ENCODE results near the gene CCDC15. TPM values are rescaled to one million over a fixed set of nuclear protein-coding genes. Genes with fewer than 3 reads are reported as not detected.

CCDC15 gene
- total and polyA plus RNA-seq, 2 of the 13 experiments (the other 11 are each of a cell fraction or from before 2014, with no cell fraction given) = 2.2 to 4.6 TPM

- peak; percentile 40; the same call in 1 of the 2 replicates for TF ChIP-seq ARID5B (CRISPR knock-in tag; IDR thresholded peaks at IDR 0.05)
- TF ChIP-seq ERF (CRISPR knock-in tag; IDR thresholded peaks at IDR 0.05) = 0 out of 2 replicates have a peak, but pooled peaks have one; percentile 25
- TF ChIP-seq ZKSCAN1 (IDR thresholded peaks at IDR 0.05; ENCODE audit: low read length) = peak; percentile 93
Measured at GRCh38 chr11:124938206-124938765, 15.7 kb upstream of the CCDC15 start (continued).

GRCh38 chr11:124938970-124939369 lies 15.0 kb upstream of the CCDC15 start:
- no peaks in the 10 kb centered on the region; a peak in 1 of 5 replicates for H3K27me3 ChIP-seq (ENCODE audit: control insufficient read depth in 1 of 2, insufficient read depth in 2 of 2, low read length in 2 of 2)
- ChIA-PET CTCF (ENCODE audit: low intra/inter-chr PET ratio, low total read pairs) (no interaction called here), POLR2A (interaction anchor here (1.3 to 5.8 kb wide), 3 partner anchors 13 to 173 kb away, joined by 3 to 61 read pairs (median 5); partner anchors contain the start of genes CCDC15, ROBO4 and TMEM218)
- ATAC-seq (no peak), FAIRE-seq (no peak), DNase-seq (ENCODE audit: low spot score) (no peak)
- TF ChIP-seq ZNF687 (CRISPR knock-in tag; IDR thresholded peaks at IDR 0.05) (peak; percentile 9; the same call in 1 of the 2 replicates), ZNF512 (CRISPR knock-in tag; IDR thresholded peaks at IDR 0.05) (no peak)
- H4K20me1 ChIP-seq (ENCODE audit: insufficient read depth, low read length) = no peaks in the 10 kb centered on the region
- H3K4me2 ChIP-seq (ENCODE audit: low read depth, low read length) = no peak overlapping the region
- H3K9ac ChIP-seq (ENCODE audit: insufficient read depth, low read depth, low read length) = no peak overlapping the region; the same call in 1 of the 2 replicates
- no TSS peak for BruUV-seq (replicated peaks)
- WGBS (ENCODE audit: low lambda C conversion rate) = 98% methylated on average over 6 of the region's 6 CpGs
- H3K36me3 ChIP-seq (replicated peaks in 1 of 2; ENCODE audit: control insufficient read depth in 1 of 2, insufficient read depth in 2 of 2, low read length in 2 of 2) = no peaks in the 10 kb centered on the region
- peak overlapping the region; percentile 90 for H3K27ac ChIP-seq (ENCODE audit: extremely low read length, insufficient read depth, low read length)
- peaks cover 28% of the 10 kb centered on the region for H3K79me2 ChIP-seq (ENCODE audit: insufficient read depth, low read length)
- H3K4me1 ChIP-seq (ENCODE audit: insufficient read depth, low read length) = peaks cover 87% of the 10 kb centered on the region
- H3K9me3 ChIP-seq (ENCODE audit: low read length) = no peaks in the 10 kb centered on the region
- in situ Hi-C loops (cut with HindIII; ENCODE audit: extremely low pct_ligation_motif_present, low pct_unique_long_range_greater_than_20kb) = no loop called here
- H2AFZ ChIP-seq (ENCODE audit: low read length) = no peak overlapping the region
- intact Hi-C loops (cut with micrococcal nuclease; ENCODE audit: unreplicated experiment) = loop anchor here (5.0 kb wide), 2 partner anchors 37 to 317 kb away; partner anchors contain the start of gene TBRG1
- H3K4me3 ChIP-seq (replicated peaks in 1 of 3; ENCODE audit: insufficient read depth in 1 of 3, low read depth in 2 of 3, low read length in 3 of 3) = no peak overlapping the region

Measured in HepG2 (cell line).